ENCODE results near the gene MND1. TPM values are rescaled to one million over a fixed set of nuclear protein-coding genes. Genes with fewer than 3 reads are reported as not detected.

Gene MND1
- total RNA-seq, 6 experiments from 2014 or later: 0.22 to 1.8 (median 0.86) TPM; not detected in 1

GRCh38 chr4:153440475-153440874 is 96.0 kb downstream of the MND1 start:
- no peaks in the 10 kb centered on the region for H3K27me3 ChIP-seq
- H3K9me3 ChIP-seq: no peaks in the 10 kb centered on the region
- 87% methylated on average over 4 of the region's 6 CpGs for WGBS (ENCODE audit: insufficient coverage, low coverage, low lambda C conversion rate, missing lambda C conversion rate)
- TF ChIP-seq POLR2A (IDR thresholded peaks at IDR 0.05) (no peak), CTCF (IDR thresholded peaks at IDR 0.05) (no peak)
- intact Hi-C loops (cut with DNase I): no loop called here
- H3K36me3 ChIP-seq: no peaks in the 10 kb centered on the region
- DNase-seq (no peak), ATAC-seq (no peak)
- no peak overlapping the region for H3K4me3 ChIP-seq
- H3K4me1 ChIP-seq: no peaks in the 10 kb centered on the region
- H3K27ac ChIP-seq: no peak overlapping the region

- no peaks in the 10 kb centered on the region for H3K9me3 ChIP-seq
- DNase-seq (no peak), ATAC-seq (peak; percentile 64 to 83 (median 73))
- intact Hi-C loops (cut with DNase I): no loop called here
- no peak for TF ChIP-seq CTCF (IDR thresholded peaks at IDR 0.05)
- no peak for TF ChIP-seq POLR2A (IDR thresholded peaks at IDR 0.05)
- no peaks in the 10 kb centered on the region for H3K27me3 ChIP-seq
- 70% methylated on average over 4 of the region's 5 CpGs for WGBS (ENCODE audit: insufficient coverage, low coverage, low lambda C conversion rate, missing lambda C conversion rate)
- H3K4me3 ChIP-seq: no peak overlapping the region
- H3K4me1 ChIP-seq: peaks cover 0 to 6% (median 0%) of the 10 kb centered on the region in 4 donors
- H3K27ac ChIP-seq: no peak overlapping the region
- no peaks in the 10 kb centered on the region for H3K36me3 ChIP-seq
These were observed 102.9 kb downstream of the MND1 start for GRCh38 chr4:153447175-153447905.

GRCh38 chr4:153448003-153448731 is 103.7 kb downstream of the MND1 start:
- Histone ChIP-seq H3K27ac (no peak overlapping the region), H3K4me3 (no peak overlapping the region), H3K27me3 (no peaks in the 10 kb centered on the region), H3K36me3 (no peaks in the 10 kb centered on the region), H3K9me3 (no peaks in the 10 kb centered on the region), H3K4me1 (peaks cover 0 to 8% (median 0%) of the 10 kb centered on the region in 4 donors)
- TF ChIP-seq POLR2A (IDR thresholded peaks at IDR 0.05) (no peak), CTCF (IDR thresholded peaks at IDR 0.05) (no peak)
- no peak for DNase-seq
- WGBS (ENCODE audit: insufficient coverage, low coverage, low lambda C conversion rate, missing lambda C conversion rate): 63% methylated on average over 10 of the region's 10 CpGs
- ATAC-seq: no peak
- intact Hi-C loops (cut with DNase I): no loop called here

- intact Hi-C loops (cut with DNase I): no loop called here
- Histone ChIP-seq H3K4me3 (no peak overlapping the region), H3K9me3 (no peaks in the 10 kb centered on the region), H3K4me1 (peaks cover 0 to 15% (median 4%) of the 10 kb centered on the region in 4 donors), H3K27me3 (no peaks in the 10 kb centered on the region), H3K27ac (no peak overlapping the region), H3K36me3 (no peaks in the 10 kb centered on the region)
- ATAC-seq (no peak), DNase-seq (no peak)
- TF ChIP-seq POLR2A (IDR thresholded peaks at IDR 0.05) (no peak), CTCF (IDR thresholded peaks at IDR 0.05) (no peak)
- WGBS (ENCODE audit: insufficient coverage, low coverage, low lambda C conversion rate, missing lambda C conversion rate): 80% methylated on average over 1 of the region's 1 CpG
These were observed 104.8 kb downstream of the MND1 start for GRCh38 chr4:153449338-153449737.

Measured in right lobe of liver (tissue), 6 donors.